ENCODE data around the gene DZIP1L.

DNA sequence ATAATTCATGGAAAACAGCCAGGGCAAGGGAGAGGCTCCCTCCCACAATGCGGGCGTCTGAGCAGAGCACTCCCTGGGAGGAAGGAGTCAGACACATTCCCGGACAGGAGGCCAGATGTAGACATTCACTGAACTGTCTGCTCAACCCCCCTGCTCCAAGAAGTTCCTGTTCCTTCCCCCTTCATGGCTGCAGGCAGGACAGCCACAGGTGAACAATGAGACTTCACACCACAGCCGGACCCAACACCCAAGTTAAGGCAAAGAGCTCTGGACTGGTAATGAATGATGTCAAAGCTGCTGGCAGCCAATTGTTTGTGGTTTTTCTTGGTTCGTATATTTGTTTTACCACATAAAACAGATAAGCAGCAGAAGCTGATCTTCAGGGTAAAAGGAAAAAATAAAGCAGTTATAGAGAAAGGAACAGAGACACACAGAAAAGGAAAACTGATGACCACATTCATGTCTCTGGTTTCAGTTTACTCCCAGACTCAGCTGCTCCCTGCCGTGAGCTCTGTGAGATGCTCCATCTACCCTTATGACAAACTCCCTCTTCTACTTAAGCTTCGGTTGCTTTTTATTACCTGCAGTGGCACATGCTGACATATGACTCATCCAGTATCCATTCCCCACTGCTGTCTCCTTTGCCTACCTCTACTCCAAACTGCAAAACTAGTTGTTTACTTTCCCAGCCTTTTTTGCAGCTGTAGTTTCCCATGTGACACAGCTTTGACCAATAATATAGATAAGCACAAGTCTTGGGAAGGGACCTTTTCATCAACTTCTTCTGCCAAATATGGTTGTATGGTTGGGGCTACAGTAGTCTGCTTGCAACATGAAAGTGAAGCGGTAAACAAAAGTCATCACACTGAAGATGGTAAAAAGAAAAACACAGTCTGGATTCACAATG lies 33.1 kb downstream of the DZIP1L start:
- TF ChIP-seq POLR2A (IDR thresholded peaks at IDR 0.05): no peak
- TF ChIP-seq, protein P1, sequence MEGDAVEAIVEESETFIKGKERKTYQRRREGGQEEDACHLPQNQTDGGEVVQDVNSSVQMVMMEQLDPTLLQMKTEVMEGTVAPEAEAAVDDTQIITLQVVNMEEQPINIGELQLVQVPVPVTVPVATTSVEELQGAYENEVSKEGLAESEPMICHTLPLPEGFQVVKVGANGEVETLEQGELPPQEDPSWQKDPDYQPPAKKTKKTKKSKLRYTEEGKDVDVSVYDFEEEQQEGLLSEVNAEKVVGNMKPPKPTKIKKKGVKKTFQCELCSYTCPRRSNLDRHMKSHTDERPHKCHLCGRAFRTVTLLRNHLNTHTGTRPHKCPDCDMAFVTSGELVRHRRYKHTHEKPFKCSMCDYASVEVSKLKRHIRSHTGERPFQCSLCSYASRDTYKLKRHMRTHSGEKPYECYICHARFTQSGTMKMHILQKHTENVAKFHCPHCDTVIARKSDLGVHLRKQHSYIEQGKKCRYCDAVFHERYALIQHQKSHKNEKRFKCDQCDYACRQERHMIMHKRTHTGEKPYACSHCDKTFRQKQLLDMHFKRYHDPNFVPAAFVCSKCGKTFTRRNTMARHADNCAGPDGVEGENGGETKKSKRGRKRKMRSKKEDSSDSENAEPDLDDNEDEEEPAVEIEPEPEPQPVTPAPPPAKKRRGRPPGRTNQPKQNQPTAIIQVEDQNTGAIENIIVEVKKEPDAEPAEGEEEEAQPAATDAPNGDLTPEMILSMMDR (IDR thresholded peaks at IDR 0.05): no peak
